22Rv1 (cell line): Measurements from ENCODE around the gene PTPRE.

Experiments
- H3K27ac ChIP-seq: fragments of 450-650 bp; 2 replicates; pipeline ENCODE4 v1.5.1; 2017
- ZFX ChIP-seq: fragments of 450-650 bp; IDR thresholded peaks from 2 replicates; pipeline ENCODE4 v1.6.1; 2017; ENCODE audit warnings: antibody characterized with exemption, borderline replicate concordance
- TF ChIP-seq, protein P1 (sequence below): fragments of 450-650 bp; IDR thresholded peaks from 2 replicates; pipeline ENCODE4 v1.5.1; 2017; ENCODE audit warnings: mild to moderate bottlenecking

The PTPRE gene, protein sequence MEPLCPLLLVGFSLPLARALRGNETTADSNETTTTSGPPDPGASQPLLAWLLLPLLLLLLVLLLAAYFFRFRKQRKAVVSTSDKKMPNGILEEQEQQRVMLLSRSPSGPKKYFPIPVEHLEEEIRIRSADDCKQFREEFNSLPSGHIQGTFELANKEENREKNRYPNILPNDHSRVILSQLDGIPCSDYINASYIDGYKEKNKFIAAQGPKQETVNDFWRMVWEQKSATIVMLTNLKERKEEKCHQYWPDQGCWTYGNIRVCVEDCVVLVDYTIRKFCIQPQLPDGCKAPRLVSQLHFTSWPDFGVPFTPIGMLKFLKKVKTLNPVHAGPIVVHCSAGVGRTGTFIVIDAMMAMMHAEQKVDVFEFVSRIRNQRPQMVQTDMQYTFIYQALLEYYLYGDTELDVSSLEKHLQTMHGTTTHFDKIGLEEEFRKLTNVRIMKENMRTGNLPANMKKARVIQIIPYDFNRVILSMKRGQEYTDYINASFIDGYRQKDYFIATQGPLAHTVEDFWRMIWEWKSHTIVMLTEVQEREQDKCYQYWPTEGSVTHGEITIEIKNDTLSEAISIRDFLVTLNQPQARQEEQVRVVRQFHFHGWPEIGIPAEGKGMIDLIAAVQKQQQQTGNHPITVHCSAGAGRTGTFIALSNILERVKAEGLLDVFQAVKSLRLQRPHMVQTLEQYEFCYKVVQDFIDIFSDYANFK

GRCh38 chr10:127906548-127907377 is at the start of gene PTPRE:
Gene PTPRE, plus strand, starts transcription at chr10:127907103. Its CDS starts 133,779 bp downstream, at chr10:128040882.
- H3K27ac ChIP-seq: no peak within 1 kb of the TSS
- no peak for TF ChIP-seq ZFX
- TF ChIP-seq, protein P1, sequence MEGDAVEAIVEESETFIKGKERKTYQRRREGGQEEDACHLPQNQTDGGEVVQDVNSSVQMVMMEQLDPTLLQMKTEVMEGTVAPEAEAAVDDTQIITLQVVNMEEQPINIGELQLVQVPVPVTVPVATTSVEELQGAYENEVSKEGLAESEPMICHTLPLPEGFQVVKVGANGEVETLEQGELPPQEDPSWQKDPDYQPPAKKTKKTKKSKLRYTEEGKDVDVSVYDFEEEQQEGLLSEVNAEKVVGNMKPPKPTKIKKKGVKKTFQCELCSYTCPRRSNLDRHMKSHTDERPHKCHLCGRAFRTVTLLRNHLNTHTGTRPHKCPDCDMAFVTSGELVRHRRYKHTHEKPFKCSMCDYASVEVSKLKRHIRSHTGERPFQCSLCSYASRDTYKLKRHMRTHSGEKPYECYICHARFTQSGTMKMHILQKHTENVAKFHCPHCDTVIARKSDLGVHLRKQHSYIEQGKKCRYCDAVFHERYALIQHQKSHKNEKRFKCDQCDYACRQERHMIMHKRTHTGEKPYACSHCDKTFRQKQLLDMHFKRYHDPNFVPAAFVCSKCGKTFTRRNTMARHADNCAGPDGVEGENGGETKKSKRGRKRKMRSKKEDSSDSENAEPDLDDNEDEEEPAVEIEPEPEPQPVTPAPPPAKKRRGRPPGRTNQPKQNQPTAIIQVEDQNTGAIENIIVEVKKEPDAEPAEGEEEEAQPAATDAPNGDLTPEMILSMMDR: peak; percentile 89

DNA sequence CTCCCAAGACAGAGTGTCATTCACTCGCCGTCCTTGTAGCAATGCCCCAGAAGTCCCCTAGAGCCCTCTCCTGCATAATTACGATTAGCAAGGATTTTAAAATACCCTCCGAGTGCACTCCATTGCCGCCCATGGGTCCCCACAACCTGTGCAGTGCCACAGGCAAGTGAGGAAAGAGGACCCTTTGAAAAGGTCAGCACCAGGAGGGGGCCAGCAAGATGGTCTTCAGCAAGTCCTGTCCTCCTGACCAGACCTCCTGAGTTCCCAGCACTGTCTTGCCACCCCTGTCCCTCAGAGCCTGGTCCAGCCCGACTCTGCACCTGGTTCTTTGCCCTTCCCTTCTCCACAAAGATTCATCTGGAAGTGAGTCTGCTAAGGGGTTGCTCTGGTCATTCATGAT is 46.3 kb upstream of the PTPRE start:
- no peak overlapping the region for H3K27ac ChIP-seq
- no peak for TF ChIP-seq ZFX
- TF ChIP-seq, protein P1: no peak

GRCh38 chr10:127863231-127863825 is 43.6 kb upstream of the PTPRE start:
- H3K27ac ChIP-seq: no peak overlapping the region
- TF ChIP-seq ZFX: no peak
- TF ChIP-seq, protein P1: no peak

- TF ChIP-seq ZFX: no peak
- TF ChIP-seq, protein P1: no peak
- H3K27ac ChIP-seq: no peak overlapping the region
Observed at GRCh38 chr10:127866276-127867013, 40.5 kb upstream of the PTPRE start.

- no peak overlapping the region for H3K27ac ChIP-seq
- no peak for TF ChIP-seq ZFX
- TF ChIP-seq, protein P1: no peak
Observed at GRCh38 chr10:127867805-127868204, 39.1 kb upstream of the PTPRE start.

- no peak overlapping the region for H3K27ac ChIP-seq
- TF ChIP-seq, protein P1: no peak
- no peak for TF ChIP-seq ZFX
Observed at GRCh38 chr10:127869329-127869728, 37.6 kb upstream of the PTPRE start.
